Nephron (organoid): ENCODE measurements around the gene CSMD2.

ENCODE experiments used
- H3K27ac Mint-ChIP-seq, 3 experiments: 2 replicates each; pipeline ENCODE4 v1.8.0; 2020; ENCODE audit warnings: mixed read lengths in 3 of 3, mild to moderate bottlenecking in 2 of 3, moderate library complexity in 1 of 3
- H3K27me3 Mint-ChIP-seq: 2 replicates; pipeline ENCODE4 v1.8.0; 2021; ENCODE audit warnings: low read depth, mild to moderate bottlenecking, moderate library complexity, mixed read lengths
- H3K36me3 Mint-ChIP-seq: 2 replicates; pipeline ENCODE4 v1.8.0; 2020; ENCODE audit warnings: low read depth, mixed read lengths
- H3K4me1 Mint-ChIP-seq: 2 replicates; pipeline ENCODE4 v1.8.0; 2020; ENCODE audit warnings: mixed read lengths
- H3K4me3 Mint-ChIP-seq, 3 experiments: 2 replicates each; pipeline ENCODE4 v1.8.0; 2020; ENCODE audit warnings: mild to moderate bottlenecking in 3 of 3, mixed read lengths in 3 of 3, moderate library complexity in 2 of 3
- H3K9me3 Mint-ChIP-seq: 2 replicates; pipeline ENCODE4 v1.8.0; 2020; ENCODE audit warnings: mixed read lengths
- TF ChIP-seq, protein P1 (sequence below), 3 experiments: fragments of 200-600 bp; sonication (generic); IDR thresholded peaks; one replicate each; pipeline ENCODE4 v1.5.0; 2021; ENCODE audit warnings: antibody characterized with exemption in 3 of 3; ENCODE audit not compliant: unreplicated experiment in 3 of 3

CSMD2 gene

DNA sequence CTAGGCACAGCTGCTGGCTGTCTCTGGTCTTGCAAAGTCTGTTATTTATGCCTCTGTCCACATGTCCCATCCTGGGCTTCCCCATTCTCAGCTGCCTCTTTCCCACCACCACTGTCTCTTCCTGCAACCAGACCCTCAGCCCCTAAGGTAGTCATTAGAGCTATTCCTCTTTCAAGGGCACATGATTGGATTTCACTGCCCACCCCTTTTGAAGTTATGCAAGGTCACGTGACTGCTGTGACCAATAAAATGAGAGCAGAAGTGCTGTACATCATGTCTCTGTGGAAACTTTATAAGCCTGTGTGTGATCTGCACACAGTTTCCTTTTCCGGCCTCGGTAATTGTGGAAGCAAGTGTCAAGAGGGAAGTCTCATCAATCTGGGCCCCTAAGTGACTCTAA, 437.7 kb downstream of the CSMD2 start:
- peaks cover 6% of the 10 kb centered on the region for H3K4me1 Mint-ChIP-seq
- H3K36me3 Mint-ChIP-seq, result no peaks in the 10 kb centered on the region
- H3K27ac Mint-ChIP-seq, result no peak overlapping the region
- H3K4me3 Mint-ChIP-seq, result no peak overlapping the region
- TF ChIP-seq, protein P1, sequence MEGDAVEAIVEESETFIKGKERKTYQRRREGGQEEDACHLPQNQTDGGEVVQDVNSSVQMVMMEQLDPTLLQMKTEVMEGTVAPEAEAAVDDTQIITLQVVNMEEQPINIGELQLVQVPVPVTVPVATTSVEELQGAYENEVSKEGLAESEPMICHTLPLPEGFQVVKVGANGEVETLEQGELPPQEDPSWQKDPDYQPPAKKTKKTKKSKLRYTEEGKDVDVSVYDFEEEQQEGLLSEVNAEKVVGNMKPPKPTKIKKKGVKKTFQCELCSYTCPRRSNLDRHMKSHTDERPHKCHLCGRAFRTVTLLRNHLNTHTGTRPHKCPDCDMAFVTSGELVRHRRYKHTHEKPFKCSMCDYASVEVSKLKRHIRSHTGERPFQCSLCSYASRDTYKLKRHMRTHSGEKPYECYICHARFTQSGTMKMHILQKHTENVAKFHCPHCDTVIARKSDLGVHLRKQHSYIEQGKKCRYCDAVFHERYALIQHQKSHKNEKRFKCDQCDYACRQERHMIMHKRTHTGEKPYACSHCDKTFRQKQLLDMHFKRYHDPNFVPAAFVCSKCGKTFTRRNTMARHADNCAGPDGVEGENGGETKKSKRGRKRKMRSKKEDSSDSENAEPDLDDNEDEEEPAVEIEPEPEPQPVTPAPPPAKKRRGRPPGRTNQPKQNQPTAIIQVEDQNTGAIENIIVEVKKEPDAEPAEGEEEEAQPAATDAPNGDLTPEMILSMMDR (IDR thresholded peaks at IDR 0.05; ENCODE audit: unreplicated experiment in 3 of 3), result no peak
- H3K9me3 Mint-ChIP-seq, result no peaks in the 10 kb centered on the region
- H3K27me3 Mint-ChIP-seq, result peaks cover 10% of the 10 kb centered on the region

DNA sequence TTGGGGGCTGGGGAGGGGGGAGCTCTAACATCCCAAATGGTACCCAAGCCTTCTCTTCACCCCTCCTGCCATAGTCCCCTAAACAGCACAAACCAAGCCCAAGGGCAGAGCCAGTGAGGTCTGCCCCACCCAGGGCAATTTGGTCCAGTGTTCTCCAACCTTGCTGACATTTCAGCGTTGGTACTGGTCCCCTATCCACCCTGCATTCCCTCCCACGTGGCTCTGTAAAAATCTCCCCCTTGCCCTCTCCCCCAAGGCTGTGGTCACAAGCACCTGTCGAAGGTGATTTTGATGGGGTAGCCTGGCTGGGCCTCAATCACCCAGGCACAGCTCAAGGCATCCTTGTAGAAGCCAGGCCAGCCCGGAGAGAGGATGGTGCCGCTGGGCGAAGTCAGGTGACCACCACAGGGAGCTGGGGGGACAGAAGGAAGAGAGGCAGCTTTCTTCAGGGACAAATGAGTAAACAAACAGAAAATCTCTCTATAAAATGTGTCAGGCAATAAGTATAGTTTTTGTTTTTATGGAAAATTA, 438.7 kb downstream of the CSMD2 start:
- H3K27me3 Mint-ChIP-seq, result peaks cover 8% of the 10 kb centered on the region
- H3K4me3 Mint-ChIP-seq, result no peak overlapping the region
- H3K36me3 Mint-ChIP-seq, result no peaks in the 10 kb centered on the region

DNA sequence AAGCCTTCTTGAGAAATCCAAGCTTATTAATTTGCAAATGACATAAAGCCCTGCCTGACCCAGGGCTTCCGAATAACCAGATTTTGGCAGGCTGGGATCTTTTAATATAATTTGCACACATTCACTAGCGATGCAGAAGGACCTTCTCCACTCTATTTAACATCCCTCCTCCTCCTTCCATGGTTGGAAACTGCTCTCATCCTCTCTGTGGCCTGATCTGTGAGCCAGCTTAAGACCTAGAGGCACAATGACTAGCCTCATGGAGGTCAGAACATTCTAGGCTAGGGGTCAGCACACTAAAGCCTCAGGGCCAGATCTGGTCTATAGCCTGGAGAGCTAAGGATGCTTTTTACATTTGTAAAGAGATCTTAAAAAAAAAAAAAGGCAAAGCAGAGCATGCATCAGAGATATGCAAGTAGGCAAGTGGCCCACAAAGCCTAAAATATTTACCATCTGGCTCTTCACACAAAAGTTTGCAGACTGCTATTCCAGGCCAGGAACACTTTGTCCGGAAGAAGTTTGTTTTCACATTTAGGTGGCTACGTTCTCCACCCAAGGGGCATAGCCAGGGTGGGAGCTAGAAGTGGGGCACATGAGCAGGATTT, 439.4 kb downstream of the CSMD2 start:
- Mint-ChIP-seq H3K27ac (no peak overlapping the region), H3K27me3 (peaks cover 8% of the 10 kb centered on the region)
- TF ChIP-seq, protein P1 (IDR thresholded peaks at IDR 0.05; ENCODE audit: unreplicated experiment in 3 of 3), result no peak

More for the DNA sequence above, 438.7 kb downstream of the CSMD2 start:
- Mint-ChIP-seq H3K9me3 (no peaks in the 10 kb centered on the region), H3K4me1 (peaks cover 6% of the 10 kb centered on the region), H3K27ac (no peak overlapping the region)
- TF ChIP-seq, protein P1 (IDR thresholded peaks at IDR 0.05; ENCODE audit: unreplicated experiment in 3 of 3), result no peak

DNA sequence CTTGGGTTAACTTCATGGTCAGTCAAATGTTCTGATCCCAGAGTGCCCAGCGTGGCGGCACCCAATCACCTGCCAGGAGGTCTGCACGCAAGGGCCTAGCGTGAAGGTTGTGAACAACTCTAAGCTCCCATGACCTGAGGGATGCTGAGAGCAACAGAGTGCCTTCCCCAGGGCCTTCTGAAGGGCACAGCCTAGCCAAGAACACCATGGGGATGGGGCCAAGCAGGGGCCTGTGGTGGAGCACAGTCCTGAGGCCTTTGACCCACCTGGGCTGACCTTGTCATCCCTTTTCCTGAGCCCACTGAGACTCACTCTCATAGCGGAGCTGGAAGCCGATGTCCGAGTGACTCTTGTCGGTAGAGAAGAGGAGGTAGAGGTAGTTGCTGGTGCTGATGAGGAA, 440.0 kb downstream of the CSMD2 start:
- TF ChIP-seq, protein P1 (IDR thresholded peaks at IDR 0.05; ENCODE audit: unreplicated experiment in 3 of 3), result no peak
- Mint-ChIP-seq H3K9me3 (no peaks in the 10 kb centered on the region), H3K27me3 (peaks cover 11% of the 10 kb centered on the region), H3K4me3 (no peak overlapping the region), H3K27ac (no peak overlapping the region), H3K36me3 (no peaks in the 10 kb centered on the region), H3K4me1 (peaks cover 10% of the 10 kb centered on the region)

More for the DNA sequence above, 439.4 kb downstream of the CSMD2 start:
- peaks cover 6% of the 10 kb centered on the region for H3K4me1 Mint-ChIP-seq
- no peaks in the 10 kb centered on the region for H3K36me3 Mint-ChIP-seq
- H3K4me3 Mint-ChIP-seq, result no peak overlapping the region
- H3K9me3 Mint-ChIP-seq, result no peaks in the 10 kb centered on the region

DNA sequence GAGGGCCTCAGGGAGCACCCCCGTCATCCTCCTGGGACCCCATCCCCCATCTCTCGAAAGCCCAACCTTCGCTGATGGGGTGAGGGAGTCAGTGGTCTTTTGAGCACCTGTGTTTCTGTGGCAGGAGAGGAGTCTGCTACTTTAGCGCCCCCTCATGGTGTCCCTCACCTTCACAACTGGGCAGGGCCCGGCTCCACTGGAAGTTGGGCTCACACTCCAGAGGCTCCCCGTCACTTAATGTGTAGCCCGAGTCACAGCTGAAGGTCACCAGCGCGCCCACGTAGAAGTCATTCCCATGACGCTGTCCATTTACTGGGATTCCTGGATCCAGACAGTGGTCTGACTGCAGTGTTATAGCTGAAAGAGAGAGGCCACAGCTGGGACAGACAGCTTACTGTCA, 440.7 kb downstream of the CSMD2 start:
- TF ChIP-seq, protein P1 (IDR thresholded peaks at IDR 0.05; ENCODE audit: unreplicated experiment in 3 of 3), result no peak
- Mint-ChIP-seq H3K4me3 (no peak overlapping the region), H3K36me3 (no peaks in the 10 kb centered on the region), H3K9me3 (no peaks in the 10 kb centered on the region), H3K27me3 (peaks cover 11% of the 10 kb centered on the region), H3K27ac (no peak overlapping the region), H3K4me1 (peaks cover 11% of the 10 kb centered on the region)

DNA sequence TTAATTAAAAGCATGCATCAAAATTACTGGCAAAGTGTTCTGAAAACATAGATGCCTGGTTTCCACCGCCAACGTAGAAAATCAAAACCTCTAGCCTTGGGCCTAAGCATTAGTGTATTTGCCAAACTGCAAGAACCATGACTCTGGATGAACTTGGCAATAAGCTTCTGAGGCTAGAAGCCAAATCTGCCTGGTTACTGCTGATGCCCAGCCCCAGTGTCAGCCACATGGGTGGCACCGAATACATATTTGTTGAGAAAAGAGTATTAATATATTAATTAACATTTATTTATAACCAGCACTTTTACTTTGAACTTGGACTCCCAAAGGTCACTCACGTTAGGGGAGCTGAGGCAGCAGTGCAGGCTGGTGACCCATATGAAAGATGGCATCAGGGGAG, 441.8 kb downstream of the CSMD2 start:
- no peak overlapping the region for H3K4me3 Mint-ChIP-seq
- H3K9me3 Mint-ChIP-seq, result no peaks in the 10 kb centered on the region
- TF ChIP-seq, protein P1 (IDR thresholded peaks at IDR 0.05; ENCODE audit: unreplicated experiment in 3 of 3), result no peak
- peaks cover 11% of the 10 kb centered on the region for H3K27me3 Mint-ChIP-seq
- H3K27ac Mint-ChIP-seq, result no peak overlapping the region
- no peaks in the 10 kb centered on the region for H3K36me3 Mint-ChIP-seq
- H3K4me1 Mint-ChIP-seq, result peaks cover 11% of the 10 kb centered on the region
